ENCODE measurements around the gene VMAC.

The VMAC gene

GRCh38 chr19:5929179-5929578 lies 24.5 kb downstream of the VMAC start:
- DNase-seq (ENCODE audit: low read depth, low spot score) = no peak

DNA sequence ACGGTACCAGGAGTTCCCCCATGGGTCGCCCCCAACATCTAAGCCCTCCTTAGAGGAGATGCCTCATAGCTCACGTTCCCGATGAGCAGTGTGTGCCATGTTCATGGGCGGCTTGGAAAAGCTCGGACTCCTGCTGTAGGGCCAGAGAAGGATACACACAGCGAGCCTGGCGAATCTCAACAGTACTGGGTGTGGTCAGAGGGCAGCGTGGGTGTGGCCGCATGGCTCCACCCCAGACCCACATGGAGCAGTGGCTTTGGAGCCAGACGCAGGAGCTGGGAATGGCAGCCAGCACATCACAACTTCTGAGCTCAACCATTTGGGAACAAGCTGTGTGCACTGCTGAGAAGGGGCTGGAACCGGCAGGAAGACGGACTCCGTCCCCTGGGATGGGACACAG lies 25.0 kb downstream of the VMAC start:
- DNase-seq (ENCODE audit: low read depth, low spot score) = no peak

DNA sequence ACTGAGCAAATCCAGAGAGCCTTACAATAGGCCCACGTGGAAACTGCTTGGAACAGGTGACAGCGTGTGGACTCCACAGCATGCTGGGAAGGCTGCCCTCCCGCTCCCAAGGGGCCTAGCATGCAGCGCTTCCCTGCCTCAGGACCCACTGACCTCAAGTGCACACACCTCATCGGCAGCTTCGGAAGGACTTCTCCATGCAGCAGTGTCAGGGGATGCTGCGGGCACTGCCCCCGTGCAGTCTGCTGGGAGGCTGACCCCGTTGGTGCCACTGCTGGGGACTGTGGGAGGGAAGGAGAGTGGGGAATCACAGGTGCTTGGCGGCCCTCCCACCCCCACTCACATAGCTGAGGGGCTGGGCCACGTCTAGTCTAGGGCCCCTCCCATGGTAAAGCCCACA lies 26.6 kb downstream of the VMAC start:
- DNase-seq (ENCODE audit: low read depth, low spot score) = no peak

DNA sequence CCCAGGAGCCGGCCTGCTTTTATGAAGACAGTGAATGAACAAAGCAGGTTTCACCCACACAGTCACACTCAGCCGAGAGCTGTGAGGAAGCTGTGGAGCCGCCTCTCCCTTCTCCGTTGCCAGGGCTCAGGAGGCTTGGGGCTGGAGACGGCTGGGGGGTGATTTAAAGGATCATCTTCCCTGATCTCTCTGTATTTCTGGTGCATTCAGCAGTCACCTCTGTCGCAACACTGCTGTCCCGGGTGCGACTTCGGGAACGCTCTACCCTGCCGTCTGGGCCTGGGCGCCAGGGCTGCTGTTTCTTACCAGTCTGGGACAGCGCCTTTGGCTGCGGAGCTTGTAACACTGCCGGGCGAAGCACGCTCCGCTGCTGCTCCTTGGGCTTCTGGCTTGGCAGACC lies 27.5 kb downstream of the VMAC start:
- DNase-seq (ENCODE audit: low read depth, low spot score) = no peak

DNA sequence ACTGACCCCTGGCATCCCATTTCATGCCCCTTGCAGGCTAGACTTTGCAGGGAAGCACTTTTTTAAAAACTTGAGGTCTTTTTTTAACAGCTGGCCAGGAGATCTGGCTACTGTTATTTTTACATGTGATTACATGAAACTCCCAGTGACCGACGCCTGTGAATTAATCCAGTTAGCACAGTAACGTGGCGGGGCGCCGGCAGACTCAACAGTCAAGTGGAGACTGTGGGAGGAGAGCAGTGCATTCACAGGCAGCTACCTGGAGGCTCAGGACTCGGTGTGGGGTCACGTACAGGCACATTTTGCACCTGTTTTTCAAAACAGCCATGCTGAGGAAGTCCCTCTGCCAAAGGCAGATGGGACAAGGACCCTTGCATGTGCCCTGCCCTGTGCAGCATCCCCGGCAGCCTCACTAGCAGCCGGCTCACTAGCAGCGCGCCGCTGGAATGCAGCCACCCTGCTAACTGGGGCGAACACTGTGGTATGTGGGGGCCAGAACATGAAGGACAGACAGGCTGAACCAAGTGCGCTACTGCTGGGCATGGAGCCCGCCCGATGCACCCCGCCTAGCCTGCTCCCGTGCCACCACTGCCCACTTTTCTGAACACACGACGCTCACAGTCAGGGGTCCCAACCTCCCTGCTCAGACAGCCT lies 28.1 kb downstream of the VMAC start:
- DNase-seq (ENCODE audit: low read depth, low spot score) = no peak

GRCh38 chr19:5933391-5934068 lies 28.9 kb downstream of the VMAC start:
- DNase-seq (ENCODE audit: low read depth, low spot score) = no peak

DNA sequence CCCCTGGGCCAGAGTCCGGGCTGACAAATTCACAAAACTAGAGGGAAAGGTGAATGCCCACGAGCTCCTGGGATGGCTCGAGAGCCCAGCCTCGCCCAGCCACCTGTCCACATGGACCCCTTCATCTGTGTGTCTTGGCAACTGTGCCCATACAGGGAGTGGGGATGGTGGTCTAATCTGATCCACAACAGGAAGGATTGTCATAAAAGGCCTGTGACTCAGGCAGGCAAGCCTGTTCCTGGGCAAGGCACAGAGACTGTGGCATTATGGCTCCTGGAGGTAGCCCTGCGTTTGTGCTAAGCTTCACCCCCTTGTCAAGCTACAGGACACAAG lies 29.4 kb downstream of the VMAC start:
- no peak for DNase-seq (ENCODE audit: low read depth, low spot score)

GRCh38 chr19:5934774-5935472 lies 30.3 kb downstream of the VMAC start:
- no peak for DNase-seq (ENCODE audit: low read depth, low spot score)

DNA sequence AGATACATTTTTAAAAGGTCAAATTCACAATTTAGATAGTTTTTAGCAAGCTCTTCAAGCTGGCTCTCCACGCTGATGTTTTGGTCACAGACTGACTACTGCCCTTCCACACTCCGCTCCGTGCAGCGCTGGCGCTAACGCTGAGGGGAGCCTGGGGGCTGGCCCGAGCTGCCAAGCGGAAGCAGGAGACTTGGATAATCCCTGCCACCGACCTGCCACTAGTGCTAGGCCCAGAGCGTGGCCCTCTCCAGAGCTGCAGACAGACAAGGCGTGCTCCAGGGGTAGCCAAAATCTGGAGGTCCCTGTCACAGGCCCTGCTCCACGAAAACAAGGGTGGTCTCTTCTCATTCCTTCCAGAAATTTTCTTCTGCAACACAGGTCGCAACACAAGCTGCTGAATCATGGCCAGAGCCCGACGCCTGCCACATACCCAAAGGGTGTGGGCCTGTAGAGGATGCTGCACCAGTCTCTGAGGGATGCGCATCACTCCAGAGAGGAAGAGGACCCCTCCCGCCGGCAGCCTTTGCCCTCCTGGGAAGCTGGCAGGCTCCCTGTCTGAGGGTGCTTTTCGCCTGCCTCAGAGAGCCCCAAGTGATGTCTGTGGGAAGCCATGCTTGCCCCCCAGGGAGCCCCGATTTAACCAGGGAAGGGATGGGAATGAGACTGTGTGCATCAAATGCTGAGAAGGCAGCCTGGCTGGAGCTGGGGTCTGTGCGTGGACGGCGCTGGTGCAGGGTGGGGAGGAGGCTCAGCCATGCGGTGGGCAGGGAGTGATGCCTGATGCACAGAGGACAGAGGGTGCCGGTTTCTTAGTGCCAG lies 31.0 kb downstream of the VMAC start:
- no peak for DNase-seq (ENCODE audit: low read depth, low spot score)

GRCh38 chr19:5936292-5936592 lies 31.6 kb downstream of the VMAC start:
- DNase-seq (ENCODE audit: low read depth, low spot score) = no peak

GRCh38 chr19:5937550-5937949 lies 32.9 kb downstream of the VMAC start:
- no peak for DNase-seq (ENCODE audit: low read depth, low spot score)

GRCh38 chr19:5940260-5941208 lies 35.9 kb downstream of the VMAC start:
- no peak for DNase-seq (ENCODE audit: low read depth, low spot score)

- no peak for DNase-seq (ENCODE audit: low read depth, low spot score)
Observed at GRCh38 chr19:5941673-5942072, 37.0 kb downstream of the VMAC start.

GRCh38 chr19:5943045-5943444 lies 38.4 kb downstream of the VMAC start:
- no peak for DNase-seq (ENCODE audit: low read depth, low spot score)

- no peak for DNase-seq (ENCODE audit: low read depth, low spot score)
Observed at GRCh38 chr19:5943623-5944022, 39.0 kb downstream of the VMAC start.

GRCh38 chr19:5947435-5947834 lies 42.8 kb downstream of the VMAC start:
- no peak for DNase-seq (ENCODE audit: low read depth, low spot score)

- no peak for DNase-seq (ENCODE audit: low read depth, low spot score)
Observed at GRCh38 chr19:5948752-5949564, 44.3 kb downstream of the VMAC start.

GRCh38 chr19:5949792-5950305 lies 45.2 kb downstream of the VMAC start:
- DNase-seq (ENCODE audit: low read depth, low spot score) = no peak

DNA sequence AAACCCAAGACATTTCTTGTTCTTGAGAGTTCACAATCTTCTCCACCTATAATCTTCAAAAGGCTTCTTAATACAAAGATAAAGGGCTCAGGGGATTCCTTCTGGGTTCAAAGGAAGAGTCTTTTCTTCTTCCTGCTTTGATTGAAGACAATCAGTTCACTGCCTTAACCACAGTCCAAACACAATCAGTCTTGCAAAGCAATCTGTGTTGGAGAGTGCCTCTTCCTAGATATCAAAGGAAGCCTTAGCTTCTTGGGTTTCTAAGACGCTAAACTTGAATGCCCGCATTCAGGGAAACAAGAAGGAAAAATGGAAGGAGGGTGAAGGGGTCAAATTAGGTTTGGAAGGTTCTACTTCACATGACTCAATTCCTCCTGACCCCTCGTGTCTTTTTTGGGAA lies 46.1 kb downstream of the VMAC start:
- DNase-seq (ENCODE audit: low read depth, low spot score) = no peak

DNA sequence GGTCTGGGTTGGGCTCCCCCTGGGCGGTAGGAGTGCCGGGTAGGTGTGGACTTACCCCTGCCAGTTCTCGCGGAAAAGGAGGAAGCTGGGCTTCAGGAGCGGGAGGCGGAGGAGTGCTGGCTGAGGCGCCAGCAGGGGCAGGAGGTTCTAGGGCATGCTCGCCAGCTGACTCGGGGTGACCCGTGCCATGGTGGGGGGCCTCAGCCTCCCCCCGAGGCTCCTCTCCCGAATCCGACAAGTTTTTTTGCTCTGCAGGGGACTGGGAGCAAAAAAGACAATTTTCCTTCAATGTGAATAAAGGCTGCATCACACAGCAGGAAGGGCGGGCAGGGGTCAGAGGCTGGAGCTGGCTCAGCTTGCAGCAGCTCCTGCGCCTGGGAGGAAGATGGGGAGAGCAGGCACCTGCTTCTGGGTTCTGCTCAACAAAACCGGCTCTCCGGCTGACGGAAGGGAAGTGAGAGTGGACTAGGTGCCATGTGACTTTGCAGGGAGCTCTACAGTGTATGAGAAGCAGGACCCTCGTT lies 46.7 kb downstream of the VMAC start:
- no peak for DNase-seq (ENCODE audit: low read depth, low spot score)

Measured in activated naive CD8-positive, alpha-beta T cell treated with anti-CD3 and anti-CD28 coated beads, Interleukin-2, amount 50 U/mL, for 16 hours (primary cell).